Amygdala (tissue), 56 donors: ENCODE results near the gene PIEZO2.

Source experiments
- DNase-seq, 56 donors: peaks; one replicate each; lab custom pipeline; 2025; lab: John Stamatoyannopoulos, UW

The PIEZO2 gene

DNA sequence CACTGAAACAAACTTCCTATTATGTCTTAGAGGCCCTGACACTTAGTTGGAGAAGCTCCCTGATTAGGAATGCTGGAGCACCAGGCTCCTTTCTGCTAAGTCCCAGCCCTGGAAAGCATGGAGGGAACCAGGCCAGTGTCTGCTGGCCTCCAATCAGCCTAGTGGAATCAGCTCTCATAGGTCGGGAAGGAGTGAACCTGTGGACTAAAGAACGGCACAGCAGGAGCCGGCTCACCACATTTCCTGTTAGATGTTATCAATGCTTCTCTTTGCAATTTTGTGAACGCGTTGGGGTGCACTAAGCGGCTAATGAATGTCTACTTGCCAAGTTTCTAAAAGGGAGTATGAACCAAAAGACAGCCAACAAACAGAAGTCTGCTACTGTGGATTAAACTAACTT is 326.9 kb downstream of the PIEZO2 start:
- DNase-seq, result no peak

DNA sequence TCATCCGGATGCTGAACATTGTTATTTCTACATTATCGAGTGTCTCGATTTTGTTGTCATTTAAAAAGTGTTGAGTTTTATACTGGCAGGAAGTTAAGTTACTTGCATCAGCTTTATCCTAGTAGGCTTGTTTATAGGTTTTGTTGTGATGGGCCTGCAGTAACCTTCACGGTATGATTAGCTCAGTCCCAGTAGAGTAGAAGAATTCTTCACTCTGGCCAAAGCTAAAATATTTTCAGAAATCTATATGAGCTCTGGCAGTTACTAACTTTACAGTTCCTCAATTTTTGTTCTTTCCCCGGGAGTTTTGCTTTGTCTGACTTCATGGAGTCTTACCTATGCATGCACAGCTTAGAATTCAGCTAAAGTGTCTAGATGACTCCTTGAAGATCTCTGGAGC is 328.7 kb downstream of the PIEZO2 start:
- DNase-seq, result no peak

DNA sequence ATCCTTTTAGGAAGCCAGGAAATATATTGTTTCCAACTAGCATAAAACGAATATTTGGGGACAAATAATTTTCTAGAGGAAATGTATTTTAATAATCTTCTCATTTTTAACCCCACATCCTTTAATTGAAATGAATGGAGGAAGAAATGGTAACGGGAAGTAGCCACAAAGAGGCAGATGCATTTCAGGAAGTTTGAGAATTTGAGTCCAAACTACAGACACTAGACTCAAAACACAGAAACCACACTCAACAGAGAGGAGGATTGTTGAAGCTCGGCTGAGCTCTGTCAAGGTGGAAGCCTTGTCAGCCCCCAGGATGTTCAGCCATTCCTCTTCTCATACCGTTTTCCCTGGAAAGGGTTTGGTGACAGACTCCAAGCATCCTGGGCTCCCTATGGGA is 335.0 kb downstream of the PIEZO2 start:
- DNase-seq, result no peak

DNA sequence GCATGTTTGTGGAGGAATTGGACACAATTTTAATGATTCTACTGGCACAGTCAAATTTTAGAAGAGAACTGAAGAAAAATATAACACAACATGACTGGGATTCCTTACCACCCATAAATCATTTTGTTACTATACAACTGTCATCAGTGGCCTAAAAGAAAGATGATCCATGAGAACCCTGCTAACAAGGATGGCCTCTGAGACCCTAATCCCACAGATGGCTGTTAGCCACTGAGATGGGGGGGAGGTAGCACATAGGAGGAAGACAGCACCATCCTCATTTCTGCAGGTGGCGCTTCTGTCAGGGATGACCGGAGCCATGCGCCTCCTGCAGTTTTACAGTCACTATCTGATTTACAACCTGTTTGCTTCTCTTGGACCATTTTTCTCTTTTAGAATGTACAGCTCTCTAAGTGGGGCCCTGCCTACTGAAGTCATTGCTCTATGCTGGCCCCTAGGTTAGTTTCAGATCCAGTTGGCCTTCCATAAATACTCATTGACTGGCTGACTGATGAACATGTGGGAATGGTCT is 343.7 kb downstream of the PIEZO2 start:
- DNase-seq, result no peak

DNA sequence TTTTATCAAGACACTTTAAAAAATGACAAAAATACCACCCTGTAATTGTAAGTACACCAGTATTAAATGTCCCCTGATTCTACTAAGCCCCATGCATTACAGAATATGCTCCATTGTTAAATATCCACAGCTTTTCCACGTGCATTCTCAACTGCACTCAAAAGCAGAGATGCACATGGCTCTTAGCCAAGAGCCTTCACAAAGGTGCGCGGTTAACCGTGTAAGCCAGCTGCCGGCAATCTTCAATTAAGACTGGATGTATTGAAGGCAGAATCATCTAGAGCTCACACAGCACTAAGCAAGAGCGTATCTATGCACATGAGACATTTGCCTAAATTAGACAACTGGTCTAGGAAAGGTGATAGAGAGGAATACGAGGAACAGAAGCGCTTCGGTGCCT is 345.2 kb downstream of the PIEZO2 start:
- no peak for DNase-seq

DNA sequence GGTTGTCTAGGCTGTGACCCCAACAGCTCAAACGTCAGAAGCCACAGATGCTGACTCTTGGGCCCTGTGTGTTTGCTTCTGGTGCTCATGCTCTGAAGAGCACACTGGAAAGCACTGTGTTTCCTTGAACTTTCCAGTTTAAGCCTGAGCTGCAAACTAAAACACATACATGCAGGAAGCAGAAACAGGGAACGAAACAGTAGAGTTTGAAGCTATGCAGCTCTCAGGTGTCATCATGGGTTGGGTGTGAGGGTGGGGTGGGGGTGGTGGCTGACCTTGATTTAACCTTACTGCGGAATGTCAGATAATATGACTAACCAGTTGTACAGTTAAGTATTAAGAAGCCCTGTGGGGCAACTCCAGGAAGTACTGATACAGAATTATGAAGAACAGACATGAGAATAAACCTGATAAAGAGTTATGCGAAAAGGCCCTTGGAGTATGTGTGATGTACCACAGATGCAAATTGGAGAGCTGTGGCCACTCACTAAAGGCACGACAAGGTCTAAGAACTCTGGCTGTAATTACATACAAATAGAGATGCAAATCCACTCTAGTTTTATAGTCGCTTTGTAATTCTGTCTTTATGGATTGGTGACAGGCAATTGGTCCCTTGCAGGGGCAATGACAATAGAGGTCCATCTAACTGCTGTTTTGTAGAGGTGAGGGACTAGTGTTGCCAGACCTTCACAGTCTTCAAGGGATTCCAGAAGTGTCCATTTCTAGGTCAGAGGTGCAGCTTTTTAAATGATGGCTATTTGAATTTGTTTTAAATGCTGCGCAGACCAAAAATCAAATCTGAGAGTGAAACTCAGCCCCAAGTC is 350.4 kb downstream of the PIEZO2 start:
- DNase-seq, result no peak

DNA sequence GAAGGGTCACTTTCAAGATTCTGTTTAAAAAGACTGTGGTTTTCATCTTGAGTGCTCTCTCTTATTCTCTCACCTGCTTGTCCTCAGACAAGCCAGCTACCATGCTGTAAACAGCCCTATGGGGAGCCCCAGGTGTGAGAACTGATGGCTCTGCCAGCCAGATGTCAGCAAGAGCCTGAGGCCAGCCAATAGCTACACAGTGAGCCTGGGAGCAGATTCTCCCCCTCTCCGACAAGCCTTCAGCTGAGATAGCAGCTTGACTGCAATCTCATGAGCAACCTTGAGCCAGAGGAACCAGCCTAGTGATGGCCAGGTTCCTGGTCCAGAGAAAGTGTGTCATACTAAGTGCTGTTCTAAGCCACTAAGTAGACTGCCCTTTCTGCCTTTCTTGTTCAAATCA is 351.5 kb downstream of the PIEZO2 start:
- DNase-seq, result no peak

DNA sequence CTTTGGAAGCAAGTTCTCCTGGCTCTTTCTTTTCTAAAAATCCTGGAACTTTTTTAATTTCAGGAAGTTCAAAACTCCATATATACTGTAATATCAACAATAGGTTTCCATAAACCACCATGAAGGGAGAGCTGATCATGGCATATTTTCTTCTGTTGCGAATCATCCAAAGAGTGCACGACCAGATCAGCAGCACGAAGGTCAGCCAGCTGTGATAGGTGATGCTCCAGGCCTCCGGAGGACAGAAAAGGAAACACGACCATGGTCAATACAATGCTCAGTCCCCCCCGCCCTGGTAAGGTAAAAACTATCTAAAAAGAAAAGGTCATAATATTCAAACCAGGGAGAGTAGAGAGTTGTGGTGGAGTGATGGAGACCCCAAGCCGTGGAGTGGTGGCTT is 354.6 kb downstream of the PIEZO2 start:
- no peak for DNase-seq

DNA sequence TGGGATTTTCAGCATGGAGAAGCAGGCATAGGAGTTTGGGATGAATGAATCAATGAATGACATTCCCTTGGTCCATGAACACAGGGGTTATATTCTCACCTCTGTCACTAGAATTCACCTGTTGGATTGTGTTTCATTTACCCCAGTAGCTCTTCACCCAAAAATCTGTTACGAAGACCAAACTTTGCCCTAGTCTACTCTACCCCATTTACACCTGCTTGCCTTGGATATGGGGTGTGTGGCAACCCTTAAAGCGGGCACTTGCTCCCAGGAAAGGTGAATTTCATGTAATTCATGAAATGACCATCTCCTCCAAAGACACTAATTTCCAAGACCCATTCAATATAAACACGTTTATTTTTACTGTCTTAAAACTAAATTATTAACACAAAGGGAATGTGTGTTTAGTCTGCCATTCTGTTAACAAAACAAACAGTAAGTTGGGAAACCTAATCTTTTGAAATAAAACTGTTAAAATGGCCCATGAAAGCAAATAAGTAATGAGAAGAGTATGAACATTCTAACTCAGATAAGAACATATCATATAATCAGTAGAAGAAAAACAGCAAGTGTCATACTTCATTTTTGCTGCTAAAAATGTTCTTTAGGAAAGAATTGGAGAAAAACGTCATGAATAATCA is 355.5 kb downstream of the PIEZO2 start:
- no peak for DNase-seq

DNA sequence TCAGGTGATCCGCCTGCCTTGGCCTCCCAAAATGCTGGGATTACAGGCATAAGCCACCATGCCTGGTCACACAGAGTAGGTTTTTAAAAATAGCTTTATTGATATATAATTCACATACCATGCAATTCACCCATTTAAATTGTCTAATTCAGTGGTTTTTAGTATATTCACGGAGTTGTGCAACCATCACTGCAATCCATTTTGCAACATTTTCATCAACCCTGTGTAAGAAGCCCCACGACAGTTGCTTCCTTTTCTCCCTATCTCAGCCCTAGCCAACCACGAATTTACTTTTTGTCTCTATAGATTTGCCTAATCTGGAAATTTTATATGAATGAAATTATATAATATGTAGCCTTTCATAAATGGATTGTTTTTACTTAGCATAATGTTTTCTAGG is 357.2 kb downstream of the PIEZO2 start:
- DNase-seq, result no peak

DNA sequence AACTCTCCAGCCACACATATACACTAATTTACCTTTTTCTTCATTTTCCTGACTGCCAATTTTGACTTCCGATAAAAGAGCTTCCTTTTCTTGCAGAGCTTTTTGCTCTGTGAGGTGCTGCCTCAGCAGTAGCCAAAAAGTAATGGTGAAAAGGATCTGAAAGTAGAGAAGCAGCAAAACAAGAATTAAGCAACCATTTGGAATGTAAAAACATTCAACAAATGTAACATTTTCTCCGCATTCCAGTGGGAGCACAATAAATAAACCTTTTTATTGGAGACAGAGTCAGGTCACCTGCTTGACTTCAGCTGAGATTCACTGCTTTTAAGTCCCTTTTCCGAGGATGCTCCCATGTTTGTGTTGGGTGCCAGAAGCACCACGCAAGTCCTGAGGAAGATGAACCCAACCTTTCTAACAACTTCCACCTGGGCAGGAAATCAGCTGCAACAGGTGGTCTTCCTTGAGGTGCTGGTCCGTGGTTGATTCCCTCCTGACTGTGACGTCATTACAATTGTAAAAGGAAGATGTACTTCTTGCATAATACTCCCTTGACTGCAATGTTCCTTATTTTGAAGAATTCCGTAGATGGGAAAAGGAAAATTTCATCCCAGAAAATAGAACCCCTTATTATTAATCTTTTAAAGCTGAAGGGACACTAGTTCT is 358.1 kb downstream of the PIEZO2 start:
- DNase-seq, result no peak

DNA sequence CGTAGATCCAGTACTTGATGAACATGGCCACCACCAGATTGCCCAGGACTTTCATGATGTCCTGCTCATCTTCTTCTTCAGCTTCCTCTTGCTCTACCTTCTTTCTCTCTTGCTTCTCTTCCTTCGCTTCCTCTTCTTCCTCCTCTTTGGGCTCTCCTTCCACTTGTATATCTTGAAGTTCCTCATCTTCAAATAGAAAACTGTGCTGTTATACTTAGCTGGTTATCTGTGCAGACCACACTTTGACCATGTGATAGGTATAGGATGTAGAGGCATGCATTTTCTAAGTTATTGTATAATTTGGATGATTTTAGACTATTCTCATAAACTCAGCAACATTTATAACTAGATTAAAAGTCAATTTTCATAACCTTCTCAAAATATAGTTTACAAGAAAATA is 360.2 kb downstream of the PIEZO2 start:
- no peak for DNase-seq

DNA sequence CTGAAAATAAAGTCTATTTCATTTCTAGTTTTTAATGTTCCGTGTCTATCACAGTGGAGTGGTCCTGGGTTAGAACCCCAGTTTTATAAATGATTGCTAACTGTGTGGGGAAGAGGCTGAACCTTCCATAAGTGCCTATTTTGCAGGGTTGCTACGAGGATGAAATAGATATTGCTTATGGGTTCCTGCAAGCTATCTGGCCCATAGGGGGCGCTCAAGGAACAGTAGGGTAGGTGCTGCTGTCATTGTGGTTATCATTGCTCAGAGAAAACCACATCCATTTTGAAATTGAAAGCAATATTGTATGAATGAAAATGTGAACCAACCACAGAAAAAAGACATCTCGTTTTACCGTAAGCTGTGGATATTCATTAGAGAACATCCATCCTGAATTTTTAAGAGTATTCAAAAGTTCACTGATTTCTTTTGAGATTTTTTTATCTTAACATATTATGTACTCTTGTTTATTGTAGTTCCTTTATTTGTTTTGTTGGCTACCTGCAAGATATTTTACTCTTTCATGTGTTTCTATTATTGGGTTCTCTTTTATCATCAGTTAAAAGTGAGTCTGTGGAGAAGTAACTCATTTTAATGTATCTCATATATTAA is 362.0 kb downstream of the PIEZO2 start:
- peak in 47 of 56 donors; percentile 0 to 83 (median 43) for DNase-seq

DNA sequence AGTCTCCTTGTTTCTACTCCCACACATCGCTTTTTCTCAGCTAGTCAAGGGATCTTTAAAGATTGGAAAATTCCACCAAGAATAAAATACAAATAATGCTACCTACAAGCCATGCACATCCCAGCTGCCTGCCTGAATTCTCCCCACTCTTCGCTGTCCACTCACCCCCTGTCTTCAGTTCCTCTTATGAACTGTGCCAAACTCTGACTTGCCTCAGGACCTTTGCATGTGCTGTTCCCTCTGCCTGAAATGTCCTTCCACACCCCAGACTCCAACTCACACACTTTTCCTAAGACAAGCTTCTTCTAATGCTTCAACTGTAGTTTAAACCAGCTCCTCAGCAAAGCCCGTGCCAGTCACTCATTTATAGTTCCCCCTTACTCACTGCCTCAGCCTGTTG is 363.6 kb downstream of the PIEZO2 start:
- no peak for DNase-seq

DNA sequence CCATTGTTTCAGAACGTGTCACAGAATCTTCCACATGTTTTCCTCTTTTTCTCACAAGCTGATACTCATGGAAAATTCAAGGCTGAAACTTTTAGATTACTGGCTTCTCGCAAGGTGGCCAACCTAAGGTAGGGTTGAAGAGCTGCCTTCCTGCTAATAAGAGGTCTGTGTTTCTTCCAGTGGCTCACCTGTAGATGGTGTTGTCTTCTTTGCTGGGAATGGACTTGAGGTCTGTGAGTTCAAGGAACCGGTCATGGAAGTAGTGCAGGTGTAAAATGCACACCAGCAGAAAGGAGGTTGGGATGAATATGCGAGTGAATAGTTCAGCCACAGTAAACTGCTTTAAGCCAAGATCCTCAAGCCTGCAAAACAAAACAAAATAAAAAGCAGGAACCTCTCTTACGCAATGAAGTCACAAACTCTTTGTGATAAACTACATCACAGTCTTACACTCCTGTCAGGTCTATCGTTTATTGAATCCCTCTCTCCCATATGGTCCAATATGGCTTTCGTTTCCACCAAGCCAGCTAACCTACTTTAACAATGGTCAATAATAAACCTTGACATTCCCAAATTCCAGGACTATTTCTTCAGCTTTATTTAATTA is 364.7 kb downstream of the PIEZO2 start:
- no peak for DNase-seq

DNA sequence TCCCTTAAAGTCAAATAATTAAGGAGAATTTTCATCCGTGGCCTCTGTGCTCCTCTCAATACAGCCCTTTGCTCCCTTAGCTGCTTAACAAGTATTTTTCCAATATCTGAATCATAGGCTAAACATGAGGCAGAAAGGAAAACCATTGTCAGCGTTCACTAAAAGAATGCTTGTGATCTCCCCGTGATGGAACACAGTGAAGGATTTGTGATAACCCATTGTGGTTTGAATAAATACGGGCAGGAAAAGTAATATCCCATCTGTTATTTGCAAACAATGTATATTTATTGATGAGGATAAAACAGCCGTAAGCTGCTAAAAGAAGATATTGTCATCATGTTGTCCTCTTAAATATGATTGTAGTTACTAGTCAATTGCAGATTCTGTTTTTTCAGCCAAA is 365.4 kb downstream of the PIEZO2 start:
- DNase-seq, result no peak

DNA sequence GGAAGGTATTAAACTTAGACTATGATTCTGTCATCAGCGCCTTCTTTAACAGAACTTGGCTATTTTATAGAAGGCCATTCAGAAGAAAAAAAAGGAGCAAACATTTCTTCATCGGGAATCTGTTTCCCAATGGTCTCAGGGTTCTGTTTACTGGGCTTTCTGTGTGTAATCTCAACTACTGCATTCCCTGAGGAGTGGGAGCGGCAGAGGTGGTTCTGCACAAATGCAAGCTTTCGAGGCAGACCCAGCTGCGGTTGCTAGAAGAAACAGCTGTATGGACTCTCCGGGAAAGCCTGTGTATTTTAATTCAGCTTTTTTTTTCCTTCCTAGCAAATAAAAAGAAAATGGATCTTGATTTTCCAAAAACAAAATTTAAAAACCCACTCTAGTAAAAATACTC is 372.9 kb downstream of the PIEZO2 start:
- no peak for DNase-seq

DNA sequence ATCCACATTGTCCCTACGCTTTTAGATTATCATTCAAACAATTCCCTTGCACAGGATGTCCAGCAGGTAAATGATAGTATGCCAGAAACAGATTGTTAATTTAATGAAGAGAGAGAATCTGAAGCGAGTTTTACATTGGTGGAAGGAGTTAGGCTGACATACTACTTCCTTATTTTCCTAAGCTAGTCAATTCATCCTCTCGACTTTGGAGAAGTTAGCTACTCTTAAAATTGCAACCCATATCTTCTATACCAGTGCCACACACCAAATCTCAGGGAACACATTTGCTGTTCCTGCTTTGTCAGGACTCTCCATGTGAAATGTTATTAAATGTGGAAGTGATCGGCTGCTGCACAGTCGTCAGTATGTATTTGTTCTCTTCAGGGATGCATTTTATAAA is 374.3 kb downstream of the PIEZO2 start:
- DNase-seq, result no peak

DNA sequence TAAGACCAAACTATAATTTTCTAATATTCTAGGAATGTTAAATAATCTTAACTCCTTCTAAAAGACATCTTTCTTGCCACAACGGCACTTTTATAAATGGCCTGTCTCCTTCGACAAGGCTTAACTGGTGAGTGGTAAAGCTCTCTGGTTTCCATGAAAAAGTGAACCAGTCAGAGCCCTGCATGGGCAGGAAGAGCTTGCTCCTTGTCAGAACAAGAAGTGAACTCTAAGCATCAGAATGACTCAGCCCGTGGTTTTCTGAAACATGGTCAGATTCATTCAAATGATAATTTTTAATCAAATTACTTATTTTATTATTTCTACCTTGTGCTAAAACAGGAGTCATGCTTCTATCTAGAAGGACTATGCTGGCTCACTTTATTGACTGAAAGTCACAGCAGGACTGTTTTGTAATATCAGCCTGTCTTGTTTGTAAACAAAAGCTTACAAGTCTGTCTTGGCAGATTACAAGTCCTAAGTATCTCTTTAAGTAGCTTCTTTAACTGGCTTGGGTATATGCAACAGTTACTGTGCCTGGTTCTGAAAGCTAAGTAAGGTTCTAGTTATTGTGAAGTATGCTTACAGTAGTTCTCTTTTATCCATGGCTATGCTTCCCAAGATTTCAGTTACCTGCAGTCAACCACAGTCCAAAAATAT is 378.2 kb downstream of the PIEZO2 start:
- no peak for DNase-seq

DNA sequence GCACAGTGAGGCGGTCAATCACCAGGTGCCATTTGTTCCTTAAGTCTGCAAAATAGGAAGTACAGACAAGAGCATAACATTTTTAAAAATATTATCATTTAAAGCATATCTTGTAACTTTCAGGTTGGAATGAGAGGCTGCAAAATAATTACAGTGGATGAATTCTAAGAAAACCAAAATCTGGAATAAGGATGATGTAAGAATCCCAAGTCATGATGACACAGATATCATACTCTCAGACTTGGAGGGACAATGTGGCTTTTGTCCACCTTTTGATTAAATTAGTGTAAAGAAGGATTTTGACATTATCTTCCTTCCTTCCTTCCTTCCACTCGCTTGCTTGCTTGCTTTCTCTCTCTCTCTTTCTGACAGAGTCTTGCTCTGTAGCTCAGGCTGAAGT is 379.1 kb downstream of the PIEZO2 start:
- DNase-seq, result no peak
